Ishikawa (cell line): Measurements from ENCODE around the gene NKIRAS1.
A peak's percentile ranks its signal among the peaks of the same experiment; 100 is the strongest.

Source experiments
- CEBPB ChIP-seq: IDR thresholded peaks from 2 replicates; pipeline ENCODE4 v1.6.1; 2012
- CREB1 ChIP-seq: IDR thresholded peaks from 2 replicates; pipeline ENCODE4 v1.6.1; 2012; ENCODE audit warnings: low read depth
- EGR1 ChIP-seq: IDR thresholded peaks from 2 replicates; pipeline ENCODE4 v1.6.1; 2012
- EP300 ChIP-seq: IDR thresholded peaks from 2 replicates; pipeline ENCODE4 v1.6.1; 2012; ENCODE audit warnings: borderline replicate concordance
- FOXM1 ChIP-seq: IDR thresholded peaks from 2 replicates; pipeline ENCODE4 v1.6.1; 2012; ENCODE audit warnings: low read depth, borderline replicate concordance
- NFIC ChIP-seq: IDR thresholded peaks from 2 replicates; pipeline ENCODE4 v1.6.1; 2012
- RAD21 ChIP-seq: IDR thresholded peaks from 2 replicates; pipeline ENCODE4 v1.6.1; 2012; ENCODE audit warnings: low read depth
- TAF1 ChIP-seq: IDR thresholded peaks from 2 replicates; pipeline ENCODE4 v1.6.1; 2012; ENCODE audit warnings: low read depth, mild to moderate bottlenecking
- TCF12 ChIP-seq: IDR thresholded peaks from 2 replicates; pipeline ENCODE4 v1.6.1; 2012; ENCODE audit warnings: low read depth
- TEAD4 ChIP-seq: IDR thresholded peaks from 2 replicates; pipeline ENCODE4 v1.6.1; 2012
- YY1 ChIP-seq: IDR thresholded peaks from 2 replicates; pipeline ENCODE4 v1.6.1; 2012; ENCODE audit warnings: low read depth
- ZBTB7A ChIP-seq: IDR thresholded peaks from 2 replicates; pipeline ENCODE4 v1.6.1; 2012; ENCODE audit warnings: low read depth
- TF ChIP-seq, protein P1 (sequence below): IDR thresholded peaks from 2 replicates; pipeline ENCODE4 v1.6.1; 2012
- TF ChIP-seq, protein P2 (sequence below): IDR thresholded peaks from 2 replicates; pipeline ENCODE4 v1.6.1; 2012
- TF ChIP-seq, protein P3 (sequence below): IDR thresholded peaks from 2 replicates; pipeline ENCODE4 v1.6.1; 2012; ENCODE audit warnings: low read depth, mild to moderate bottlenecking

NKIRAS1 gene

DNA sequence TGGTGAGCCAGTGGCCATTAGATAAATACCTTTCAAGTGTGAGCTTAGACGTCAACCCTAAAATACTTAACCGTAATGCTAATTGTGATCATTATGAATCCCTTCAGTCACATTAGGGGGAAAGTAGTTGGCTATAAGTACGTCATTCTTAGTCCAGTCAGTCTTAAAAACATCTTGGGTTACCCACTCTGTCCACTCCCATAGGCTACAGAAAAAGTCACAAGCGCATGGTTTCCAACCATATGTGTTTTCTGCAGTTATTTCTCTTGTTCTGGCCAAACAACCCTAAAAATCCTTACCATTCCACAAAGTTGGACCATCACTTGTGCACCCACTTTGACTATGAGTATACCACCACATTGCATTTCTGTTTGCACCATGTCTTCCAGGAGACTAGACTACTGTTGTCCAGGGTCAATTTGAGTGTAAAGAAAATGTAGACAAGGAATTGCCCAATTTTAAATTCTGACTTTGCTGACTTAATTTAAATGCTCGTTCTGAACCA lies 3.4 kb upstream of the NKIRAS1 start:
- TF ChIP-seq EGR1: no peak
- no peak for TF ChIP-seq FOXM1
- TF ChIP-seq, protein P1, sequence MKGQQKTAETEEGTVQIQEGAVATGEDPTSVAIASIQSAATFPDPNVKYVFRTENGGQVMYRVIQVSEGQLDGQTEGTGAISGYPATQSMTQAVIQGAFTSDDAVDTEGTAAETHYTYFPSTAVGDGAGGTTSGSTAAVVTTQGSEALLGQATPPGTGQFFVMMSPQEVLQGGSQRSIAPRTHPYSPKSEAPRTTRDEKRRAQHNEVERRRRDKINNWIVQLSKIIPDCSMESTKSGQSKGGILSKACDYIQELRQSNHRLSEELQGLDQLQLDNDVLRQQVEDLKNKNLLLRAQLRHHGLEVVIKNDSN: no peak
- no peak for TF ChIP-seq RAD21
- TF ChIP-seq ZBTB7A: no peak
- no peak for TF ChIP-seq TEAD4
- no peak for TF ChIP-seq NFIC
- no peak for TF ChIP-seq EP300
- TF ChIP-seq, protein P2, sequence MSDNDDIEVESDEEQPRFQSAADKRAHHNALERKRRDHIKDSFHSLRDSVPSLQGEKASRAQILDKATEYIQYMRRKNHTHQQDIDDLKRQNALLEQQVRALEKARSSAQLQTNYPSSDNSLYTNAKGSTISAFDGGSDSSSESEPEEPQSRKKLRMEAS: no peak
- TF ChIP-seq, protein P3, sequence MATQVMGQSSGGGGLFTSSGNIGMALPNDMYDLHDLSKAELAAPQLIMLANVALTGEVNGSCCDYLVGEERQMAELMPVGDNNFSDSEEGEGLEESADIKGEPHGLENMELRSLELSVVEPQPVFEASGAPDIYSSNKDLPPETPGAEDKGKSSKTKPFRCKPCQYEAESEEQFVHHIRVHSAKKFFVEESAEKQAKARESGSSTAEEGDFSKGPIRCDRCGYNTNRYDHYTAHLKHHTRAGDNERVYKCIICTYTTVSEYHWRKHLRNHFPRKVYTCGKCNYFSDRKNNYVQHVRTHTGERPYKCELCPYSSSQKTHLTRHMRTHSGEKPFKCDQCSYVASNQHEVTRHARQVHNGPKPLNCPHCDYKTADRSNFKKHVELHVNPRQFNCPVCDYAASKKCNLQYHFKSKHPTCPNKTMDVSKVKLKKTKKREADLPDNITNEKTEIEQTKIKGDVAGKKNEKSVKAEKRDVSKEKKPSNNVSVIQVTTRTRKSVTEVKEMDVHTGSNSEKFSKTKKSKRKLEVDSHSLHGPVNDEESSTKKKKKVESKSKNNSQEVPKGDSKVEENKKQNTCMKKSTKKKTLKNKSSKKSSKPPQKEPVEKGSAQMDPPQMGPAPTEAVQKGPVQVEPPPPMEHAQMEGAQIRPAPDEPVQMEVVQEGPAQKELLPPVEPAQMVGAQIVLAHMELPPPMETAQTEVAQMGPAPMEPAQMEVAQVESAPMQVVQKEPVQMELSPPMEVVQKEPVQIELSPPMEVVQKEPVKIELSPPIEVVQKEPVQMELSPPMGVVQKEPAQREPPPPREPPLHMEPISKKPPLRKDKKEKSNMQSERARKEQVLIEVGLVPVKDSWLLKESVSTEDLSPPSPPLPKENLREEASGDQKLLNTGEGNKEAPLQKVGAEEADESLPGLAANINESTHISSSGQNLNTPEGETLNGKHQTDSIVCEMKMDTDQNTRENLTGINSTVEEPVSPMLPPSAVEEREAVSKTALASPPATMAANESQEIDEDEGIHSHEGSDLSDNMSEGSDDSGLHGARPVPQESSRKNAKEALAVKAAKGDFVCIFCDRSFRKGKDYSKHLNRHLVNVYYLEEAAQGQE: no peak
- no peak for TF ChIP-seq CREB1
- TF ChIP-seq CEBPB: no peak
- TF ChIP-seq YY1: no peak
- TF ChIP-seq TAF1: no peak

DNA sequence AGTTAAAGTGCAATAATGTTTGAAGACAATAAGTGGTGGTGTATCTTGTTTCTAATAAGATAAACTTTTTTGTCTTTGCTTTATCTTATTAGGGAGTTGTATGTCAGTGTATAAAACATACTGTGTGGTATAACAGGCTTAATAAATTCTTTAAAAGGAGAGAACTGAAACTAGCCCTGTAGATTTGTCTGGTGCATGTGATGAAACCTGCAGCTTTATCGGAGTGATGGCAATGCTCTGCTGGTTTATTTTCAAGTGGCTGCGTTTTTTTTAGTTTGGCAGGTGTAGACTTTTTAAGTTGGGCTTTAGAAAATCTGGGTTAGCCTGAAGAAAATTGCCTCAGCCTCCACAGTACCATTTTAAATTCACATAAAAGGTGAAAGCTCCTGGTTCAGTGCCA lies 2.8 kb upstream of the NKIRAS1 start:
- TF ChIP-seq TAF1 (no peak), ZBTB7A (no peak), EGR1 (no peak), CEBPB (no peak), TCF12 (no peak), NFIC (no peak), TEAD4 (no peak)
- TF ChIP-seq, protein P2: no peak

DNA sequence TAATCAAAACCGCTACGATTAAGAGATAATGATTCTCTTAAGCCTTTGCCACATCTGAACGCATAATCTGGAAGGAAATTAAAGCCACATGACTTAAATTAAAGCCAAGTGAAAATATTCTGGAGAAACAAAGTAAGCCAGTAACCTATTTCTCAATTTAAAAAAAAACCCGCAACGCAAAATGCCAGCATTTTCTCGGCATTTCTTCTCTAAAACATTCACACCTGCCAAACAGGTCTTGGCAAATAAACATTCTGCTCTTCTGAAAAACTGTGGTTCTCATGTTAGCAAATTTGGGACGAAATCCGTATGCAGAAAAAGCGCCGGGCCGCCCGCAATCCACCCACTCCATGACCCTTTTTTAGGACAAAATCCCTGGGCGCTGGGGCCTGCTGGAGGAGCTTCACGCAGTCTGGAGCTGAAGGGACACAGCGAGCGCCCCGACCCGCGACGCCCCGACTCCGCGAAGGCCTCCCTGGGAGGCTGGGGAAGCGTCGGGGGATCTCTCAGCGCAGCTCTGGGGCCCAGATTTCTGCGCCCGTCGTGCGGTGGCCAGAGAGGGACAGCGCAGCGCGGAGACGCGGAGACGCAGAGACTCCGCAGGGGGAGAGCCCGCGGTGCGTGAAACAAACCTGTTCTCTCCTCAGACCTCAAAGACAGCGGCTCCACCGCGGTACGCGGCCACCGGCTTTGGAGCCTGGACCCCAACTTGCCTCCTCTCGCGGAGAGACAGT lies 471 bp downstream of the NKIRAS1 start:
- TF ChIP-seq RAD21: 0 out of 2 replicates have a peak, but pooled peaks have one; percentile 1
- TF ChIP-seq YY1: no peak
- no peak for TF ChIP-seq EGR1
- TF ChIP-seq, protein P3: 0 out of 2 replicates have a peak, but pooled peaks have one; percentile 4
- TF ChIP-seq TAF1: no peak
- TF ChIP-seq EP300: no peak
- TF ChIP-seq, protein P2: no peak
- no peak for TF ChIP-seq CREB1
- TF ChIP-seq NFIC: no peak

DNA sequence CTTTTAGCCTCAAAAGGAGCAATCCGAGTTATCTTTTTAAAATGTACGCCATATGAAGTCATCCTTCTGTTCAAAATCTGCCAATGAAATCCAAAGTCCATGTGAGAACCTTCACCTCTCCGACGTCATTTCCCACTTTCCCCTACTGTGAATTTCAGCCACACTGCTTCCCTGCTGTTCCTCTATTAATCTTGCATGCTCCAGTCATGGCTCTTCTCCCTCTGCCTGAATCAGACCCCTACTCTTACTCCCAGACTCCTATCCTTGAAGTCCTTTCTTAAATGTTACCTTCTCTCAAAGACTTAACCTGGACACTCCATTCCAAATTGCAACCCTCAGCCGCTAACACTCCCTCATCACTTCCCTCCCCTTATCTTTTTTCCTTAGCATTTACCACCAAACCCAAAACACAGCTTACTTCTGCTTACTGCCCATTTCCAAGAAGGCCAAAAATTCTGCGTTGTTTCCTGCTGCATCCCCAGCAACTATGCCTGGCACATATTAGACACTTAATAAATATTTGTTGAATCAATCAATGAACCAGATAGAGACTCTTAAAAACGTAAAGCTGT lies 1.2 kb downstream of the NKIRAS1 start:
- TF ChIP-seq EGR1 (no peak), ZBTB7A (no peak), RAD21 (no peak)

DNA sequence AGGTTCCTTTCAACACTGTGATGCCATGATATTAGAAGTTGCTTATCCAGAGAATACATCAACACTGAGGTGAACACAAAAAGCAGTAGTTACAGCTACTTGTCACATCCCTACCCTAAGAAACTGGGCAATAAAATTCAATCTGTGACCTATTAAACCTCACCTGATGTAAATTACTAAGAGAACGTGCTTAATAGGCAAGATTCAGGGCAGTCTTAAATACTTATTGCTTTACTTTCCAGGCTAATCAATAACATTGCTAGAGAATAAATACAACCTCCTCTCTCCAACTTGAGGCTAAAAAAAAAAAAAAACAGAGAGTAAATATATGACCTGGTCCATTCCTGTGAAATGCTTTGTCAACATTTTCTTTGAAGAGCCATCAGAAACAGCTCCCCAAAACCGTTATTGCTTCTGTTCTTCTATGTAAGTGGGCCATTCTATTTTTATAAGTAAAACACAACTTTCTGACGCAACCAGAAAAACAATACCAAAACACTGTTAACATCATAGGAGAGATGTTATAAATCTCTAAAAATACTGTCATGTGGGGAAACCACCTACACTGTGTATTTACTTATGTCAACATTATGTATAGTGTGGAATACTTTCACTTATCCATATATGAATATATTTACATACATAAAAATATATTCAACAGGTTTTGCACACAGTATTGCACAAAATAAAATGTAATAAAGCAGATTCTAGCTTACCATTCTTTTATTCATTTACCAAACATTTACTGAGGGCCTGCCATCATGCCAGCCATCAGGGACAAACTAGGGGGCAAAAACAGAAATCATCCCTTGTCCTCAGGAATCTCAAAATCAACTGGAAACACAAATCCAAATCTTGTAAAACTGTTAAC lies 2.7 kb downstream of the NKIRAS1 start:
- no peak for TF ChIP-seq YY1
- TF ChIP-seq CREB1: no peak
- TF ChIP-seq ZBTB7A: no peak
- TF ChIP-seq TCF12: no peak
- TF ChIP-seq NFIC: no peak
- no peak for TF ChIP-seq TAF1
- TF ChIP-seq FOXM1: no peak
- TF ChIP-seq EGR1: no peak
- TF ChIP-seq, protein P3: no peak
